CD4-positive, alpha-beta T cell treated with Interleukin-10 for 1 hour (primary cell): ENCODE data around the gene TACO1.
A peak's percentile ranks its signal among the peaks of the same experiment; 100 is the strongest.

Source experiments
- DNase-seq: peaks from one replicate; pipeline ENCODE4 v3.0.0-alpha.2; 2020

The TACO1 gene

GRCh38 chr17:63601439-63602371, 1.0 kb downstream of the TACO1 start:
- no peak for DNase-seq

GRCh38 chr17:63609816-63610573, 9.3 kb downstream of the TACO1 start:
- DNase-seq = peak; percentile 73

GRCh38 chr17:63610854-63611253, 10.2 kb downstream of the TACO1 start:
- DNase-seq = no peak

- DNase-seq = peak; percentile 57
These were observed 10.7 kb downstream of the TACO1 start for GRCh38 chr17:63611354-63611753.

- DNase-seq = no peak
These were observed 13.0 kb downstream of the TACO1 start for GRCh38 chr17:63613663-63614062.

GRCh38 chr17:63621229-63621683, 20.6 kb downstream of the TACO1 start:
- no peak for DNase-seq

- peak; percentile 99 for DNase-seq
These were observed 21.2 kb downstream of the TACO1 start, which contains the start of gene MAP3K3 for GRCh38 chr17:63621684-63622573. Gene MAP3K3, plus strand, starts transcription at chr17:63622417. Its CDS starts 343 bp downstream, at chr17:63622760.

- peak; percentile 53 for DNase-seq
These were observed 22.1 kb downstream of the TACO1 start for GRCh38 chr17:63622574-63623390.

- DNase-seq = no peak
These were observed 23.3 kb downstream of the TACO1 start for GRCh38 chr17:63623786-63624530.

- no peak for DNase-seq
These were observed 23.8 kb downstream of the TACO1 start for GRCh38 chr17:63624531-63624880.

- no peak for DNase-seq
These were observed 26.0 kb downstream of the TACO1 start for GRCh38 chr17:63626551-63627180.

- DNase-seq = no peak
These were observed 28.9 kb downstream of the TACO1 start for GRCh38 chr17:63629627-63630026.

- DNase-seq = no peak
These were observed 30.4 kb downstream of the TACO1 start for GRCh38 chr17:63631062-63631461.

- no peak for DNase-seq
These were observed 30.9 kb downstream of the TACO1 start for GRCh38 chr17:63631626-63632025.

- no peak for DNase-seq
These were observed 33.0 kb downstream of the TACO1 start for GRCh38 chr17:63633742-63634141.

- DNase-seq = no peak
These were observed 33.5 kb downstream of the TACO1 start for GRCh38 chr17:63634163-63634562.

- DNase-seq = no peak
These were observed 34.1 kb downstream of the TACO1 start for GRCh38 chr17:63634816-63635215.

- DNase-seq = no peak
These were observed 34.6 kb downstream of the TACO1 start for GRCh38 chr17:63635290-63635689.

- no peak for DNase-seq
These were observed 35.1 kb downstream of the TACO1 start for GRCh38 chr17:63635787-63636186.

GRCh38 chr17:63639125-63639524, 38.4 kb downstream of the TACO1 start:
- no peak for DNase-seq

- DNase-seq = no peak
These were observed 39.3 kb downstream of the TACO1 start for GRCh38 chr17:63640038-63640437.
